Heart left ventricle (tissue), 16 donors: ENCODE data around the gene CELA1. TPM values are rescaled to one million over a fixed set of nuclear protein-coding genes. Genes with fewer than 3 reads are reported as not detected.

Experiments used
- ATAC-seq, 4 donors: fragments of 200-7000 bp; cut with Tn5 transposase; one replicate each; pipeline ENCODE4 v1.9.1; 2020 to 2022; ENCODE audit warnings: moderate library complexity in 4 of 4, mild to moderate bottlenecking in 3 of 4, moderate number of reproducible peaks in 1 of 4
- DNase-seq, 5 donors: peaks; one replicate each; pipeline ENCODE4 v3.0.0-alpha.2; 2020
- H3K27ac ChIP-seq, 12 donors: fragments of 200-600 bp; sonication (generic) in 4 of 12; one replicate each; pipeline versions ENCODE4 v1.5.0 to v1.8.0; 2016 to 2022; ENCODE audit warnings: mild to moderate bottlenecking in 2 of 12
- H3K27me3 ChIP-seq, 9 donors: fragments of 200-600 bp; sonication (generic) in 2 of 9; one replicate each; pipeline versions ENCODE4 v1.5.1 to v1.8.0; 2016 to 2022; ENCODE audit warnings: mild to moderate bottlenecking in 3 of 9
- H3K36me3 ChIP-seq, 9 donors: fragments of 200-600 bp; sonication (generic) in 2 of 9; one replicate each; pipeline versions ENCODE4 v1.5.0 to v1.8.0; 2018 to 2022; ENCODE audit warnings: mild to moderate bottlenecking in 2 of 9
- H3K4me1 ChIP-seq, 12 donors: fragments of 200-600 bp; sonication (generic) in 4 of 12; one replicate each; pipeline versions ENCODE4 v1.5.0 to v1.8.0; 2016 to 2022; ENCODE audit warnings: mild to moderate bottlenecking in 3 of 12
- H3K4me3 ChIP-seq, 12 donors: fragments of 200-600 bp; sonication (generic) in 4 of 12; one replicate each; pipeline versions ENCODE4 v1.5.0 to v1.8.0; 2017 to 2022; ENCODE audit warnings: mild to moderate bottlenecking in 9 of 12, moderate library complexity in 4 of 12
- H3K9me3 ChIP-seq, 12 donors: fragments of 200-600 bp; sonication (generic) in 4 of 12; one replicate each; pipeline versions ENCODE4 v1.5.0 to v1.8.0; 2016 to 2022; ENCODE audit warnings: mild to moderate bottlenecking in 1 of 12
- POLR2A ChIP-seq, 2 donors: fragments of 450-650 bp; IDR thresholded peaks; one replicate each; pipeline ENCODE4 v1.6.1; 2017; ENCODE audit warnings: antibody characterized with exemption in 2 of 2, mild to moderate bottlenecking in 2 of 2, moderate library complexity in 2 of 2
- WGBS, 4 donors: extraction: QIAGEN DNeasy Blood & Tissue Kit in 2 of 4; methylation state at CpG; one replicate each; pipeline versions ENCODE4 v1.1.5 to v1.1.7; 2013 to 2018; 5-methylcytosine and 5-hydroxymethylcytosine counted together
- intact Hi-C, 10 donors: fragments of 100-400 bp; cut with DNase I; formaldehyde crosslinking; loops; one replicate each; pipeline versions ENCODE4 v1.11.1 to v1.14.2; 2022
- polyA plus RNA-seq, 2 donors: library from polyadenylated mRNA; stranded (reverse); fragments of 200-250 nt; gene quantifications; one replicate each; pipeline ENCODE4 v1.2.3, GENCODE V29; 2013
- total RNA-seq, 9 donors: library from RNA; depleted of rRNA in 2 of 9; stranded (reverse); fragments of >200 nt in 2 of 9; fragmentation: NEBNext Ultra II Directional in 3 of 9; extraction: Animal tissue kit (Norgen Biotek cat#: 25700) in 3 of 9; gene quantifications; one replicate each; pipeline versions ENCODE4 v1.1.0 to v1.2.4, GENCODE V29; 2016 to 2023
- TF ChIP-seq, protein P1 (sequence below), 12 donors: fragments of 200-600 bp; sonication (generic) in 4 of 12; IDR thresholded peaks; one replicate each; pipeline versions ENCODE4 v1.5.0 to v1.8.0; 2018 to 2022; ENCODE audit warnings: antibody characterized with exemption in 12 of 12, mild to moderate bottlenecking in 5 of 12
- donor health status: ischemic (EF 13 %, LVEDD 7.1; RV severe dilation, severe dysfunction).
- donor health status: healthy with polysubstance abuse.
- donor health status: DM: no; HTN: yes; CAD: no.
- donor health status: DM: no; HTN: no; CAD: no.
- donor health status: ischemic (EF 25% LVEDD 6.9; RV normal size, moderate dysfunction).
- donor health status: ischemic (EF 25% LVEDD 5.7; RV mildly dilated, moderate dysfunction).
- donor health status: healthy.
- donor health status: DM: yes; HTN: yes; CAD: no.
- donor health status: ischemic (EF 35%, LVEDD 5.7; RV mildly dilated, moderate dysfunction).
- donor health status: nonischemic (EF 11% LVEDD 7.7; RV severe dilation, severe dysfunction).
- donor health status: DM: yes; HTN: yes; CAD: no.
- donor health status: PGD.
- donor health status: ischemic (EF 29% LVEDD 5.4; RV normal size, mild dysfunction).
- donor health status: nonischemic (EF 23%, LVEDD 6.1; RV moderate dilation, normal function).

CELA1 gene
- total and polyA plus RNA-seq, 11 donors = not detected

DNA sequence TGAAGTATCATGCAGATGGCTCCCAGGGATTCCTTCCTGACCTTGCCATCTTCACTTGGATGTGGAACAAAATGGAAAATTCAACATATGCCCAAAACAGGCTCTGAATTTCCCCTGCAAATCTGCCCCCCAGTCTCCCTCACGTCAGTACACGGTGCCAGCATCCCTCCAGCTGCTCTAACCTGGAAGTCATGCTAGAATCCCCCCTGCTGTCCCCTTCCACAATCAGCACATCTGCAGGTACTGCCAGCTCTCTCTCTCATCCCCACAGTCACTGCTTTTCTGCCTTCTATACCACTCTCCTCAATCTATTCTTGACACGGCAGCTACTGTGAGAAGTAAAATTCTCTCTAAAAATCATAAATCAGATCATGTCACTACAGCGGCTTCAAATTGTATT, 23.1 kb upstream of the CELA1 start:
- H3K36me3 ChIP-seq = peaks cover 0 to 3% (median 0%) of the 10 kb centered on the region in 9 donors
- no peaks in the 10 kb centered on the region for H3K9me3 ChIP-seq
- intact Hi-C loops = no loop called here
- ATAC-seq (no peak), DNase-seq (no peak)
- TF ChIP-seq, protein P1, sequence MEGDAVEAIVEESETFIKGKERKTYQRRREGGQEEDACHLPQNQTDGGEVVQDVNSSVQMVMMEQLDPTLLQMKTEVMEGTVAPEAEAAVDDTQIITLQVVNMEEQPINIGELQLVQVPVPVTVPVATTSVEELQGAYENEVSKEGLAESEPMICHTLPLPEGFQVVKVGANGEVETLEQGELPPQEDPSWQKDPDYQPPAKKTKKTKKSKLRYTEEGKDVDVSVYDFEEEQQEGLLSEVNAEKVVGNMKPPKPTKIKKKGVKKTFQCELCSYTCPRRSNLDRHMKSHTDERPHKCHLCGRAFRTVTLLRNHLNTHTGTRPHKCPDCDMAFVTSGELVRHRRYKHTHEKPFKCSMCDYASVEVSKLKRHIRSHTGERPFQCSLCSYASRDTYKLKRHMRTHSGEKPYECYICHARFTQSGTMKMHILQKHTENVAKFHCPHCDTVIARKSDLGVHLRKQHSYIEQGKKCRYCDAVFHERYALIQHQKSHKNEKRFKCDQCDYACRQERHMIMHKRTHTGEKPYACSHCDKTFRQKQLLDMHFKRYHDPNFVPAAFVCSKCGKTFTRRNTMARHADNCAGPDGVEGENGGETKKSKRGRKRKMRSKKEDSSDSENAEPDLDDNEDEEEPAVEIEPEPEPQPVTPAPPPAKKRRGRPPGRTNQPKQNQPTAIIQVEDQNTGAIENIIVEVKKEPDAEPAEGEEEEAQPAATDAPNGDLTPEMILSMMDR (IDR thresholded peaks at IDR 0.05) = no peak
- TF ChIP-seq POLR2A (IDR thresholded peaks at IDR 0.05) = no peak
- 83 to 91% (median 86%) methylated on average over 4 of the region's 4 CpGs for WGBS, 4 donors
- H3K27me3 ChIP-seq = no peaks in the 10 kb centered on the region
- H3K4me1 ChIP-seq = peaks cover 0 to 28% (median 4%) of the 10 kb centered on the region in 12 donors
- peak overlapping the region in 1 of 12 donors; percentile 62 for H3K27ac ChIP-seq
- no peak overlapping the region for H3K4me3 ChIP-seq

DNA sequence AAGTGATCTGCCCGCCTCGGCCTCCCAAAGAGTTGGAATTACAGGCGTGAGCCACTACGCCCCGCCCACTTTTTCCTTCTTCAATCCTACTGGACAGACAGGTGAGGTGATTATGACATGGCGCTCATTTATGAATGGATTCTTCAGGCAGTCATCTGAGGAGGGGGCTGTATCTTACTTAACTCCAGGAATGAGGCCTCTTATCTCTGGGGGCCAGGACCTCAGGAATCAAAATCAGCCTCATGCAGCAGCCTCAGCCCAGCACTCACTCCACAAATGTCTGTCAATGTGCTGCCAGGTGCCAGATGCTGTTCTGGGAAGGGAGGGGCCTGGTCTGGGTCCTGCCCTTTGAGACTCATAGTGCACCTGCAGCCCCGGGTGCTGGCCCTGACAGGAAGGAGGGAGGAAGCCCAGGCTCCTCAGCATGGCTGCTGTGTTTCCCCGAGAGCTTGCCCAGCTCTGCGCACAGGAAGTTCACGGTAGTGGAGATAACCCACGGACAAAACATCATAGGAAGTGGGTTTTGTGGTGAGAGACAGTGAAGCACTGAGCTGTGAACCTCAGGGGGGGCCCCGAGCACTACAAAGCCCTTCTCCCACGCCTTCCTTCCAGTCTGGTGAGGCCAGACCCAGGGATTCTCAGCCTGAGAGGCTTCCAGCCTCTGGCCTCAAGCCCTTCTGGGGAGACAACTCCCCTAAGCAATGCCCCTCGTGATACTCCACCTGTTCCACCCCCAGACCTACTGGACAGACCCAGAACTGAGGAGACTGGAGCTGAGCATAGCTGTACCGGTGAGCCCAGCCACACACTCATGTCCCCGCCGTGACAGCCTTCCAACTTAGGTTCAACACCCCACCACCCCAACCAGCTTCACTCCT, 22.4 kb upstream of the CELA1 start:
- Histone ChIP-seq H3K36me3 (peaks cover 0 to 6% (median 0%) of the 10 kb centered on the region in 9 donors), H3K4me1 (peaks cover 0 to 28% (median 4%) of the 10 kb centered on the region in 12 donors), H3K27ac (peak overlapping the region in 1 of 12 donors; percentile 62), H3K4me3 (no peak overlapping the region), H3K27me3 (no peaks in the 10 kb centered on the region), H3K9me3 (no peaks in the 10 kb centered on the region)
- intact Hi-C loops = no loop called here
- peak in 3 of 4 donors; percentile 28 to 84 (median 51) for ATAC-seq
- WGBS, 4 donors = 59 to 74% (median 63%) methylated on average over 12 to 17 of the region's 17 CpGs
- peak in 4 of 5 donors; percentile 29 to 78 (median 36) for DNase-seq
- TF ChIP-seq POLR2A (IDR thresholded peaks at IDR 0.05) = no peak
- TF ChIP-seq, protein P1 (IDR thresholded peaks at IDR 0.05) = no peak

GRCh38 chr12:51365276-51365675, 18.8 kb upstream of the CELA1 start:
- no peaks in the 10 kb centered on the region for H3K27me3 ChIP-seq
- no peaks in the 10 kb centered on the region for H3K9me3 ChIP-seq
- TF ChIP-seq, protein P1 (IDR thresholded peaks at IDR 0.05) = no peak
- TF ChIP-seq POLR2A (IDR thresholded peaks at IDR 0.05) = no peak
- peaks cover 0 to 10% (median 0%) of the 10 kb centered on the region in 9 donors for H3K36me3 ChIP-seq
- 91 to 97% (median 93%) methylated on average over 7 to 10 of the region's 10 CpGs for WGBS, 4 donors
- DNase-seq (no peak), ATAC-seq (no peak)
- intact Hi-C loops = no loop called here
- H3K4me3 ChIP-seq = no peak overlapping the region
- no peak overlapping the region for H3K27ac ChIP-seq
- H3K4me1 ChIP-seq = peaks cover 0 to 19% (median 0%) of the 10 kb centered on the region in 12 donors

DNA sequence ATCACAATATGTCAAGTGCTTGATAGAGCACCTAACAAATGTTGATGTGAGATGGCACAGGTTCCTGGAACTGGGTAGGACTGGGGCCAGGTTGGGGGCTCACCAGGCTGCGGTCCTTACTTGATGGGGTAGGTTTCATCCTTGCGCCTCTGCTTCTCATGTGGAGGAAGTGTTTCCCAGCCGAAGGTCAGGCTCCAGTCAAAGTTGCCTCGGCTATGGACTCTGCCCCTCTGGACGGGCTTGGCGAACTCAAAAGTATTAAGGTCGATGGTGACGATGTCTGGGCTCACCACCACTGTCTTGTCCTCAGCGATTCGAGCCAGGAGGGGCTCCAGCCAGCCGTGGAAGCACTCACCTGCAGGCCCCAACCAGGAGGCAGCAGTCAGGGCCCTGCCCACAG, 17.5 kb upstream of the CELA1 start:
- H3K36me3 ChIP-seq = peaks cover 0 to 19% (median 0%) of the 10 kb centered on the region in 9 donors
- WGBS, 4 donors = 84 to 94% (median 89%) methylated on average over 9 to 11 of the region's 11 CpGs
- H3K27me3 ChIP-seq = no peaks in the 10 kb centered on the region
- TF ChIP-seq, protein P1 (IDR thresholded peaks at IDR 0.05) = no peak
- no peak for TF ChIP-seq POLR2A (IDR thresholded peaks at IDR 0.05)
- ATAC-seq (no peak), DNase-seq (no peak)
- peaks cover 0 to 10% (median 0%) of the 10 kb centered on the region in 12 donors for H3K4me1 ChIP-seq
- H3K9me3 ChIP-seq = no peaks in the 10 kb centered on the region
- no peak overlapping the region for H3K27ac ChIP-seq
- H3K4me3 ChIP-seq = no peak overlapping the region
- intact Hi-C loops = no loop called here
